ENCODE results near the gene TSTD1.
"Not testable (repeated sequence)": the region's sequence is repeated elsewhere in the genome, so short reads cannot be mapped to it uniquely, and the experiment has no call there.

The TSTD1 gene

GRCh38 chr1:161068306-161069234, 29.8 kb upstream of the TSTD1 start:
- DNase-seq, result peak; percentile 76

GRCh38 chr1:161066694-161067093, 27.9 kb upstream of the TSTD1 start:
- no peak for DNase-seq

- DNase-seq, result not testable (repeated sequence)
Observed at GRCh38 chr1:161065681-161066080, 26.9 kb upstream of the TSTD1 start.

DNA sequence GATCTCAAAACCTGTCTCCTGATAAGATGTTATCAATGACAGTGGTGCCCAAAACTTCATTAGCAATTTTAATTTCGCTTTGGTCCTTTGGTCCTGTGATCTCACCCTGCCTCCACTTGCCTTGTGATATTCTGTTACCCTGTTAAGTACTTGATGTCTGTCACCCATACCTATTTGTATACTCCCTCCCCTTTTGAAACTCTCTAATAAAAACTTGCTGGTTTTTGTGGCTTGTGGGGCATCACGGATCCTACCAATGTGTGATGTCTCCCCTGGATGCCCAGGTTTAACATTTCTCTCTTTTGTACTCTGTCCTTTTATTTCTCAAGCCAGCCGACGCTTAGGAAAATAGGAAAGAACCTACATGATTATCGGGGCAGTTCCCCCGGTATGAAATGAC, 25.2 kb upstream of the TSTD1 start:
- not testable (repeated sequence) for DNase-seq

DNA sequence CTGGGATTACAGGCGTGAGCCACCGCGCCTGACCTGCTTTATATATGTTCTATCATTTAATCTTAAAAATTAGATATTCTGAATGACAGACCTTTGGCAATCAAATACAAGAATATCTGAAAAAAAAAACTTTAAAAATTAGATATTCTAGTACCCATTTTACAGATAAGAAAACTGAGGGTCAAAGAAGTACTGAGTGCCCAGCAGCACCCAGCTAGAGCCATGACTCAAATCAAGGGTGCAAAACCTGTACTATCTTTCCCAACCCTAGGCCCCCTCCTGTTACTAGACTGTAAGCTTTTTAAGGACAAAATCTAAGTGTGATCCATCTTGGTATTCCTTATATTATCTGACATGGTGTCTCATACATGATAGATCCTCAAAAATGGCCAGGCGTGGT, 22.7 kb upstream of the TSTD1 start:
- DNase-seq, result no peak

DNA sequence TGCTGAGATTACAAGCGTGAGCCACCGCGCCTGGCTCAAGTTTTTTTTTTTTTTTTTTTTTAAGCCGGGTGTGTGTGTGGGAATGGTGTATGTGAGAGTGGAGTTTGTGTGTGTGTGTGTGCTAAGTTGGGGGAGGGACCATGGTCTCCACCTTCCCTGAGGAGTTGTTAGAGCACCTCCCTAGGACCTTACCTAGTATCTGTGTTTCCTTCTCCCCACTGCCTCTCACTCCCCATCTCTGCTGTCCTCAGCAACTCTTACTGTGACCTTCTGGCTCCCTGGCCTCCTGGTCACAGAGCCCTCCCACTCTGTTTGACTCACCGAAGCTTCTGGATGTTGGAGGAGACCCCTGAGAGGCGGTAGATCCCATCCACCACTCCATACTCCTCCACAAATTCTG, 20.5 kb upstream of the TSTD1 start:
- DNase-seq, result no peak

GRCh38 chr1:161054805-161055204, 16.0 kb upstream of the TSTD1 start:
- no peak for DNase-seq

- DNase-seq, result no peak
Observed at GRCh38 chr1:161054232-161054631, 15.5 kb upstream of the TSTD1 start.

DNA sequence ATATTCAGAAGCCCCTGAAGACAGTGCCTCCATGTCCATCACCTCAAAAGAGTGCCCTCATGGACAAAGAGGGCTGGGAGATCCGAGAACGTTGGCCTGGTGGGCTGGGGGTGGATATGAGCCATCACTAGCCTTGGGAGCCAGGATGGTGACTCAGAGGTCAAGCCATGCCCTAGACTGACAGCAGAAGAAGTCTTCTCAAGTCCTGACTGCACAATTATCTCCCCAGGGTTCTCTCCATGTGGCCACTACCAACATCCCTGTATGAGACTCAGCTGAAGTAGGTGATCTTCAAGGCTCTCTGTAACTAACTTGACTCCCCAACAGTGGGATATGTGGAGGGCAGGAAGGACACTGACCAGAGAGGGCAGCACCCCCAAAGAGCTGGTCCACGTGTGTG, 14.1 kb upstream of the TSTD1 start:
- DNase-seq, result no peak

GRCh38 chr1:161051219-161051618, 12.5 kb upstream of the TSTD1 start:
- DNase-seq, result no peak

GRCh38 chr1:161048949-161049722, 10.4 kb upstream of the TSTD1 start:
- DNase-seq, result no peak

GRCh38 chr1:161047436-161048420, 9.0 kb upstream of the TSTD1 start:
- no peak for DNase-seq

- DNase-seq, result no peak
Observed at GRCh38 chr1:161046605-161047228, 8.0 kb upstream of the TSTD1 start.

DNA sequence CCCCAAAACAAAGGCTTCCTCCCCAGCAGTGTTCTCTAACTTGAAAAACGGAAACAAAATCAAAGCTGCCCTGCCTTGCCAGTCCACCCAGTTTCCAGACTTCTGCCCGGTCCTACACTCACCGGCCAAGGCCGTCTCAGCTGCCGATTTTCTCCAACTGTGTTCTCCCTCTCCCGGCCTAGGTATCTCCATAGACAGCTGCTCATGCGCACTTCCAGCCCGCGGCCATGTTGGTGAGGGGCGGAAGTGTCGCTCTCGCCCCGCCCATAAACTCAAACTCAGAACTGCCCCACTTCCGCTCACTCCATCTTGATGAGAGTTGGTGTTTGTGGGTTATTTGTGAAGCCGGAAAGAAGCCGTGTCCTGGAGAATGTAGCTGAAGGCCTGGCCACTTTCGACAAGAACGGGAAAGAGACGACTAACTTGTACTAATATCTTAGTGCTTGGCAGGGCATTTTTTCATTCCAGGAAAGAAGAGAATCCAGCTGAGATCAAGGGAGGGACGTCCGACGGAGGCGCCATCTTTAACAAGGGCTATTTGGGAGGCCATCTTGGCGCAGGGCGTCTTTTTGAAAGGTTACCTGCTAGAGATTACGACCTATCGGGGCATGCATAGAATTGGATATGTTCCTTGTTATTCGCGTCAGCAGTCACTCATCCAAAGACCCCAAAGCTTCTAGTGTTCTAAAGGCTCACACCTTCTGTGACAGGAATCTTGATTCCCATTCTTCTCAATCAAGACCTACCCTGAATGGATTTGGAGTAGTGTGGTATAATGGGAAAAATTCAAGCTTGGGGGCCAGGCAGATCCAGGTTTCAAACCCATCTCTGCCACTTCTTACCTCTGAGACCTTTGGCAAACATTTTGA, 7.2 kb upstream of the TSTD1 start, which contains the start of gene USF1:
Gene USF1 (minus strand): TSS at position 242 of the 869 bp plus-strand sequence. CDS start 2,702 bp downstream, outside the sequence.
- DNase-seq, result peak; percentile 92

- peak; percentile 31 for DNase-seq
Observed at GRCh38 chr1:161044908-161045735, 6.4 kb upstream of the TSTD1 start.

DNA sequence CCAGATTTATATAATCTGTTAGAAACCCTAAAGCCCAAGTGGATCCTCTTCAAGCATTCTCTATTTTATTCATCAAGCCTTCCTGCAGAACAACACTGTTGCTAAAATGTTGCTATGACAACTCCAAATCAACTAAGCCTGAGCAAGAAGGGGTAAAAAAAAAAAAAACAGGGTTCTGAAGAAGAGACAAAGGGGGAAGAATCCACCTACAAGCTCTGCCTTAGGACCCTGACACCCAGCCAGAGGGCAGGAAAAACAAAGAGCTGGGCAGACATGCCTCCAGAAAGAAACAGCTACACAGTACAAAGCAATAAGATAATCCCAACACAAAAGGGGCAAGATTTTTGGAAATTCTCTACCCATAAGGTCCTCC, 5.8 kb upstream of the TSTD1 start:
- DNase-seq, result no peak

- no peak for DNase-seq
Observed at GRCh38 chr1:161039546-161039945, 782 bp upstream of the TSTD1 start.

- no peak for DNase-seq
Observed at GRCh38 chr1:161039154-161039545, 386 bp upstream of the TSTD1 start.

- no peak for DNase-seq
Observed at GRCh38 chr1:161037661-161038522, 872 bp downstream of the TSTD1 start.

Data from activated effector memory CD4-positive, alpha-beta T cell treated with Interleukin-2 at 50 U/mL for 16 hours (primary cell).